Upper lobe of left lung (tissue), 6 donors: Measurements from ENCODE around the gene TRIM7. TPM values are rescaled to one million over a fixed set of nuclear protein-coding genes. Genes with fewer than 3 reads are reported as not detected.

ENCODE experiments used
- ATAC-seq, 2 donors: fragments of 200-7000 bp; cut with Tn5 transposase; one replicate each; pipeline ENCODE4 v1.9.1; 2022; ENCODE audit warnings: mild to moderate bottlenecking in 2 of 2, moderate library complexity in 2 of 2; ENCODE audit not compliant: low FRiP score in 2 of 2
- DNase-seq, 2 donors: peaks; one replicate each; pipeline ENCODE4 v3.0.0-alpha.2; 2019 to 2020
- H3K27ac ChIP-seq, 4 donors: fragments of 200-600 bp; sonication (generic); one replicate each; pipeline ENCODE4 v1.5.1; 2016 to 2019
- H3K27me3 ChIP-seq, 4 donors: fragments of 200-600 bp; sonication (generic); one replicate each; pipeline ENCODE4 v1.5.1; 2017 to 2019
- H3K36me3 ChIP-seq, 4 donors: fragments of 200-600 bp; sonication (generic); one replicate each; pipeline ENCODE4 v1.5.1; 2016 to 2019
- H3K4me1 ChIP-seq, 4 donors: fragments of 200-600 bp; sonication (generic); one replicate each; pipeline ENCODE4 v1.5.1; 2018 to 2019
- H3K4me3 ChIP-seq, 4 donors: fragments of 200-600 bp; sonication (generic); one replicate each; pipeline ENCODE4 v1.5.1; 2017 to 2019; ENCODE audit warnings: mild to moderate bottlenecking in 2 of 4, moderate library complexity in 1 of 4
- H3K9me3 ChIP-seq, 4 donors: fragments of 200-600 bp; sonication (generic); one replicate each; pipeline ENCODE4 v1.5.1; 2018 to 2019
- CTCF ChIP-seq, 6 experiments: fragments of 450-650 bp in 4 of 6; fragments of 200-600 bp in 2 of 6; sonication (generic) in 2 of 6; IDR thresholded peaks; one replicate each; pipeline ENCODE4 v1.5.1; 2016 to 2019; ENCODE audit warnings: antibody characterized with exemption in 6 of 6
- EP300 ChIP-seq, 4 donors: sonication (generic); formaldehyde crosslinking; IDR thresholded peaks; one replicate each; pipeline ENCODE4 v1.5.1; 2017; ENCODE audit warnings: antibody characterized with exemption in 4 of 4, control low read depth in 2 of 4
- POLR2A ChIP-seq, 4 donors: fragments of 450-650 bp; IDR thresholded peaks; one replicate each; pipeline ENCODE4 v1.5.1; 2016 to 2017; ENCODE audit warnings: antibody characterized with exemption in 4 of 4, mild to moderate bottlenecking in 2 of 4
- POLR2AphosphoS5 ChIP-seq, 2 donors: sonication (generic); formaldehyde crosslinking; IDR thresholded peaks; one replicate each; pipeline ENCODE4 v1.5.1; 2017; ENCODE audit warnings: antibody characterized with exemption in 2 of 2
- WGBS, 2 donors: methylation state at CpG; one replicate each; pipeline ENCODE4 v1.1.5; 2017 to 2018; 5-methylcytosine and 5-hydroxymethylcytosine counted together
- total RNA-seq, 6 donors: library from RNA; depleted of rRNA in 4 of 6; stranded (reverse); fragments of >200 nt in 4 of 6; gene quantifications; one replicate each; pipeline versions ENCODE4 v1.1.0 to v1.2.1, GENCODE V29; 2016 to 2021
- donor health status: DM: no; HTN: no; CAD: no; lungs with moderate emphysema.
- donor health status: DM: no; HTN: yes; CAD: no; lungs with severe emphysema.

The TRIM7 gene
- total RNA-seq, 6 donors from 2014 or later: 0.83 to 6.7 (median 2.9) TPM

- ATAC-seq: no peak
- Histone ChIP-seq H3K4me3 (no peak overlapping the region), H3K27ac (no peak overlapping the region), H3K36me3 (peaks cover 0 to 5% (median 0%) of the 10 kb centered on the region in 4 donors), H3K27me3 (no peaks in the 10 kb centered on the region), H3K4me1 (peaks cover 10 to 21% (median 17%) of the 10 kb centered on the region in 4 donors), H3K9me3 (no peaks in the 10 kb centered on the region)
- DNase-seq: no peak
- no peak for TF ChIP-seq CTCF (IDR thresholded peaks at IDR 0.05)
- no peak for TF ChIP-seq POLR2A (IDR thresholded peaks at IDR 0.05)
- no peak for TF ChIP-seq POLR2AphosphoS5 (IDR thresholded peaks at IDR 0.05)
- TF ChIP-seq EP300 (IDR thresholded peaks at IDR 0.05): no peak
- 72 to 82% methylated on average over 15 to 21 of the region's 21 CpGs for WGBS, 2 donors
Measured at GRCh38 chr5:181194489-181195248, 10.3 kb downstream of the TRIM7 start.

- H3K36me3 ChIP-seq: peaks cover 0 to 4% (median 0%) of the 10 kb centered on the region in 4 donors
- DNase-seq (no peak), ATAC-seq (no peak)
- peaks cover 10 to 21% (median 17%) of the 10 kb centered on the region in 4 donors for H3K4me1 ChIP-seq
- no peaks in the 10 kb centered on the region for H3K9me3 ChIP-seq
- no peak overlapping the region for H3K27ac ChIP-seq
- TF ChIP-seq POLR2AphosphoS5 (IDR thresholded peaks at IDR 0.05) (no peak), POLR2A (IDR thresholded peaks at IDR 0.05) (no peak), CTCF (IDR thresholded peaks at IDR 0.05) (no peak), EP300 (IDR thresholded peaks at IDR 0.05) (no peak)
- H3K4me3 ChIP-seq: no peak overlapping the region
- H3K27me3 ChIP-seq: no peaks in the 10 kb centered on the region
- 98 to 100% methylated on average over 2 of the region's 2 CpGs for WGBS, 2 donors
Measured at GRCh38 chr5:181193656-181194055, 11.3 kb downstream of the TRIM7 start.

- Histone ChIP-seq H3K9me3 (no peaks in the 10 kb centered on the region), H3K27ac (peak overlapping the region; percentile 86 to 95 (median 92)), H3K36me3 (no peaks in the 10 kb centered on the region), H3K4me1 (peaks cover 10 to 29% (median 21%) of the 10 kb centered on the region in 4 donors), H3K27me3 (no peaks in the 10 kb centered on the region), H3K4me3 (peak overlapping the region; percentile 69 to 94 (median 80))
- DNase-seq: peak in 1 of 2 donors; percentile 58
- WGBS, 2 donors: 53 to 60% methylated on average over 11 to 12 of the region's 12 CpGs
- no peak for ATAC-seq
- TF ChIP-seq POLR2AphosphoS5 (IDR thresholded peaks at IDR 0.05): no peak
Measured at GRCh38 chr5:181192337-181193046, 12.5 kb downstream of the TRIM7 start.

GRCh38 chr5:181191526-181192336, 13.3 kb downstream of the TRIM7 start:
- 1 to 2% methylated on average over 22 to 60 of the region's 64 CpGs for WGBS, 2 donors
- Histone ChIP-seq H3K9me3 (no peaks in the 10 kb centered on the region), H3K36me3 (no peaks in the 10 kb centered on the region), H3K4me3 (peak overlapping the region; percentile 69 to 94 (median 80)), H3K27ac (peak overlapping the region; percentile 86 to 95 (median 92)), H3K4me1 (peaks cover 10 to 32% (median 21%) of the 10 kb centered on the region in 4 donors), H3K27me3 (no peaks in the 10 kb centered on the region)
- peak; percentile 96 to 100 for DNase-seq
- TF ChIP-seq EP300 (IDR thresholded peaks at IDR 0.05): peak in 1 of 4 donors; percentile 23
- TF ChIP-seq CTCF (IDR thresholded peaks at IDR 0.05): peak in 1 of 6 experiments; percentile 25
- TF ChIP-seq POLR2AphosphoS5 (IDR thresholded peaks at IDR 0.05): peak; percentile 81 to 84
- TF ChIP-seq POLR2A (IDR thresholded peaks at IDR 0.05): peak in 3 of 4 donors; percentile 13 to 74 (median 30)
- peak; percentile 88 to 92 for ATAC-seq
